NCI-H526 treated with DMSO at 0.1 percent for 48 hours (cell line): Measurements from ENCODE around the gene TSEN34.
"Not testable (repeated sequence)": the region's sequence is repeated elsewhere in the genome, so short reads cannot be mapped to it uniquely, and the experiment has no call there.

Source experiments
- DNase-seq: peaks from one replicate; lab custom pipeline; 2025; lab: John Stamatoyannopoulos, UW

Gene TSEN34

GRCh38 chr19:54239491-54240371, 48.6 kb downstream of the TSEN34 start:
- not testable (repeated sequence) for DNase-seq

GRCh38 chr19:54240372-54241336, 49.5 kb downstream of the TSEN34 start:
- DNase-seq: not testable (repeated sequence)

DNA sequence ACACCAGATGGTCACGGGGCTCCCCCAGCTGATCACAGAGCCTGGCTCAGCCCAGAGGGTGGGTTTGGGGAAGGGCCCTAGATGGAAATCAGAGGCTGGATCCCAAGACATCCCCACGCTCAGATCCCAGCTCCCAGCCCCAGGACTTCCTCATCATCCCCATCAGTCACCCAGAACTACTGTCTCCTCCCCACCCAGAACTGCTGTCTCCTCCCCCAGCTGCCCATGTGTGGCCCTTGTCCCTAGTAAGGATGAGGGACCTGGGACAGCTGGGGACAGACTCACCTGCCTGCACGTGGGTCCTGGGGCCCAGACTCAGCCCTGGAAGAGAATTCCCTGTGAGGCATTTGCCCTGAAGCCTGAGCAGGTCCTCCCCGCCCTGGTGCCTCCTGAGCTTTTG, 51.1 kb downstream of the TSEN34 start:
- not testable (repeated sequence) for DNase-seq

DNA sequence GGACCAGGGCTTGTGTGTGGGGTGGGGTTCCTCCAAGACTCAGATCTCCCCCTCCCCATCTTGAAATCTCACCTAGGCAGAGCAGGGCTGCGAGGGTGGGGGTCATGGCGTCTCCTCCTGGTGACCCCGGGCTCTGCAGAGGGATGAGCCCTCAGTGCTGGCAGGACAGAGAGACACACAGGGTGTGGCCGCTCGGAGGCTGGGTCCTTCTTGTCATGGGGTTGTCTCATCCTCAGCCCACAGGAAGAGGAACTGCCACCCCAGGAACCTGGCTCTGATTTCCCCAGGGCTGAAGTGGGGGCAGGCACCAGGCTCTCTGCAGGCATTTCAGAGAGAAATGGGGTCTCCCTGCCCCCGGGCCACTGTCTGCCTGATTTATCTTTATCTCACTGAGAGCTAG, 51.5 kb downstream of the TSEN34 start, which contains the start of gene LILRA6:
LILRA6 (minus strand) TSS at position 145 of the 400 bp plus-strand sequence.
- DNase-seq: not testable (repeated sequence)

GRCh38 chr19:54243809-54244208, 52.7 kb downstream of the TSEN34 start:
- not testable (repeated sequence) for DNase-seq
